ENCODE results near the gene OR51E1.

- no peak for TF ChIP-seq EZH2 (IDR thresholded peaks at IDR 0.05; ENCODE audit: insufficient read depth, poor library complexity, severe bottlenecking)
- TF ChIP-seq EZH2phosphoT487 (IDR thresholded peaks at IDR 0.05; ENCODE audit: insufficient read depth, low read depth): no peak
Measured at GRCh38 chr11:4695442-4695841, 51.7 kb downstream of the OR51E1 start.
